Transverse colon (tissue), 4 donors: ENCODE measurements around the gene PLCB2. TPM values are rescaled to one million over a fixed set of nuclear protein-coding genes. Genes with fewer than 3 reads are reported as not detected.

Experiments
- DNase-seq: peaks from one replicate; pipeline ENCODE4 v3.0.0-alpha.2; 2019
- H3K27ac ChIP-seq, 4 donors: fragments of 200-600 bp; sonication (generic); 2 replicates each; pipeline ENCODE4 v1.5.1; 2016 to 2018; ENCODE audit warnings: inconsistent platforms in 4 of 4
- H3K27me3 ChIP-seq: fragments of 200-600 bp; sonication (generic); 2 replicates; pipeline ENCODE4 v1.5.1; 2017; ENCODE audit warnings: inconsistent platforms
- H3K36me3 ChIP-seq, 4 donors: fragments of 200-600 bp; sonication (generic); 2 replicates each; pipeline ENCODE4 v1.5.1; 2017 to 2019; ENCODE audit warnings: inconsistent platforms in 4 of 4
- H3K4me1 ChIP-seq, 4 donors: fragments of 200-600 bp; sonication (generic); 2 replicates each; pipeline ENCODE4 v1.5.1; 2017 to 2020; ENCODE audit warnings: inconsistent platforms in 4 of 4
- H3K4me3 ChIP-seq, 4 donors: fragments of 200-600 bp; sonication (generic); 1 replicate in 1 of 4; 2 replicates in 3 of 4; pipeline versions ENCODE4 v1.5.1 to v1.6.1; 2017 to 2019; ENCODE audit warnings: inconsistent platforms in 4 of 4
- H3K9me3 ChIP-seq, 2 donors: fragments of 200-600 bp; sonication (generic); 2 replicates each; pipeline ENCODE4 v1.5.1; 2017 to 2019; ENCODE audit warnings: inconsistent platforms in 2 of 2
- EP300 ChIP-seq: sonication (generic); formaldehyde crosslinking; IDR thresholded peaks from one replicate; pipeline ENCODE4 v1.6.1; 2017; ENCODE audit warnings: antibody characterized with exemption, low read depth
- POLR2A ChIP-seq: fragments of 450-650 bp; IDR thresholded peaks from one replicate; pipeline ENCODE4 v1.6.1; 2016; ENCODE audit warnings: antibody characterized with exemption, mild to moderate bottlenecking, moderate library complexity
- POLR2AphosphoS5 ChIP-seq, 3 donors: sonication (generic); formaldehyde crosslinking; IDR thresholded peaks; one replicate each; pipeline ENCODE4 v1.6.1; 2016; ENCODE audit warnings: antibody characterized with exemption in 3 of 3
- WGBS, 2 donors: methylation state at CpG; one replicate each; pipeline ENCODE4 v1.1.5; 2018; ENCODE audit warnings: low coverage in 1 of 2; 5-methylcytosine and 5-hydroxymethylcytosine counted together
- in situ Hi-C, 4 donors: fragments of 200-750 bp; cut with MboI; loops; one replicate each; pipeline versions ENCODE4 v1.15.0 to v1.15.1; 2017; ENCODE audit warnings: low sequenced_read_pairs in 3 of 4, low pct_ligation_motif_present in 1 of 4, low pct_unique_long_range_greater_than_20kb in 1 of 4
- intact Hi-C: fragments of 100-400 bp; cut with DNase I; formaldehyde crosslinking; loops from one replicate; pipeline ENCODE4 v1.15.1; 2023; ENCODE audit warnings: low total_unique reads
- total RNA-seq, 4 donors: library from RNA; depleted of rRNA; stranded (reverse); fragments of >200 nt; gene quantifications; one replicate each; pipeline ENCODE4 v1.1.0, GENCODE V29; 2016
- TF ChIP-seq, protein P1 (sequence below), 5 experiments: fragments of 200-600 bp in 3 of 5; fragments of 450-650 bp in 2 of 5; sonication (generic) in 3 of 5; IDR thresholded peaks; 1 replicate in 2 of 5; 2 replicates in 3 of 5; pipeline ENCODE4 v1.5.1; 2016 to 2017; ENCODE audit warnings: antibody characterized with exemption in 5 of 5, inconsistent platforms in 3 of 5, mild to moderate bottlenecking in 2 of 5, moderate library complexity in 1 of 5

The PLCB2 gene, protein sequence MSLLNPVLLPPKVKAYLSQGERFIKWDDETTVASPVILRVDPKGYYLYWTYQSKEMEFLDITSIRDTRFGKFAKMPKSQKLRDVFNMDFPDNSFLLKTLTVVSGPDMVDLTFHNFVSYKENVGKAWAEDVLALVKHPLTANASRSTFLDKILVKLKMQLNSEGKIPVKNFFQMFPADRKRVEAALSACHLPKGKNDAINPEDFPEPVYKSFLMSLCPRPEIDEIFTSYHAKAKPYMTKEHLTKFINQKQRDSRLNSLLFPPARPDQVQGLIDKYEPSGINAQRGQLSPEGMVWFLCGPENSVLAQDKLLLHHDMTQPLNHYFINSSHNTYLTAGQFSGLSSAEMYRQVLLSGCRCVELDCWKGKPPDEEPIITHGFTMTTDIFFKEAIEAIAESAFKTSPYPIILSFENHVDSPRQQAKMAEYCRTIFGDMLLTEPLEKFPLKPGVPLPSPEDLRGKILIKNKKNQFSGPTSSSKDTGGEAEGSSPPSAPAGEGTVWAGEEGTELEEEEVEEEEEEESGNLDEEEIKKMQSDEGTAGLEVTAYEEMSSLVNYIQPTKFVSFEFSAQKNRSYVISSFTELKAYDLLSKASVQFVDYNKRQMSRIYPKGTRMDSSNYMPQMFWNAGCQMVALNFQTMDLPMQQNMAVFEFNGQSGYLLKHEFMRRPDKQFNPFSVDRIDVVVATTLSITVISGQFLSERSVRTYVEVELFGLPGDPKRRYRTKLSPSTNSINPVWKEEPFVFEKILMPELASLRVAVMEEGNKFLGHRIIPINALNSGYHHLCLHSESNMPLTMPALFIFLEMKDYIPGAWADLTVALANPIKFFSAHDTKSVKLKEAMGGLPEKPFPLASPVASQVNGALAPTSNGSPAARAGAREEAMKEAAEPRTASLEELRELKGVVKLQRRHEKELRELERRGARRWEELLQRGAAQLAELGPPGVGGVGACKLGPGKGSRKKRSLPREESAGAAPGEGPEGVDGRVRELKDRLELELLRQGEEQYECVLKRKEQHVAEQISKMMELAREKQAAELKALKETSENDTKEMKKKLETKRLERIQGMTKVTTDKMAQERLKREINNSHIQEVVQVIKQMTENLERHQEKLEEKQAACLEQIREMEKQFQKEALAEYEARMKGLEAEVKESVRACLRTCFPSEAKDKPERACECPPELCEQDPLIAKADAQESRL
- total RNA-seq = 100 to 1,000 TPM in 1 of 4 donors, 10 to 100 TPM in 2, 1 to 10 TPM in 1; 5.5 to 143 (median 12.0) TPM

DNA sequence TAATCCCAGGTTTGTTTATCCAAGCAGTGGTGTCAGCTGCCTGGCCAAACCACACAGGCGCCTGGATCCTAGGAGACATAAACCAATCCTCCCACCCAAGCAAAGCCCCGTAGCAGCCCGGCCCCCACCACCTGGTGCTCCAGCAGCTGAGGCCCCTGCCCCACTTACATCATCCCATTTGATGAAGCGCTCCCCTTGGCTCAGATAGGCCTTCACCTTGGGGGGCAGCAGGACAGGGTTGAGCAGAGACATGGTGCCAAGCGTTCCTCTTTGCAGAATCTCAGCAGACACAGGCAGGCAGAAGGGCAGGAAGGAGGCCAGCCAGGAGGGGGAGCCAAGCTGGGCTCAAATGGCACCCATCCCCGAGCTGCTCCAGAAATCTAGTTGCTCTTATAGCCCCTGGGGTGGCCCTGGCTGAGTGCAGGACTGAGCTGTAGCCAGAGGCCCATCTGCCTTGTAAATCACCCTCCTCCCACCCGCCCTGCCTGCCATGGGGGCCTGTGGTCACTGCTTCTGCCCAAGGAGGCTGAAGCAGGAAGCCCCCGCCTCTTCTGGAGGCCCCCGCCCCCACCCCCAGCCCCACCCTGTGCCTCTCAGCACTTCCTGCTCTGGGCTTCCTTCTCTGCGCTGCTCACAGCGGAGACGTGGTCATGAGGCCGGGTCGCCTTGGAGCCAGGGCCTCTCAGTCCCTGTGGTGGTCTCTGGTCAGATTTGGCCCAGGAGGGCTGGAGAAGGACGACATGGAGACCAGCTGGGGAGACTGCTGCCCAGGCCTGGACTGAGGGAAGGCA lies at the start of gene PLCB2:
PLCB2 (minus strand) TSS at position 515 of the 791 bp plus-strand sequence; CDS start at position 252, 263 bp downstream.
- WGBS, 2 donors = 42% methylated on average over 13 of the region's 15 CpGs; no CpG with 5 or more reads in 1 of the 2 donors
- in situ Hi-C loops = loop anchor here in 1 of 4 donors (25.0 kb wide), 1 partner anchor 105 kb away; the partner anchor contains the start of gene IVD
- Histone ChIP-seq H3K4me3 (peak within 1 kb of the TSS in 3 of 4 donors; percentile 2 to 44 (median 7)), H3K9me3 (no peaks in the 10 kb centered on the region), H3K4me1 (peaks cover 0 to 24% (median 0%) of the 10 kb centered on the region in 4 donors), H3K27ac (peak within 1 kb of the TSS; percentile 65 to 84 (median 80)), H3K36me3 (no peaks in the 10 kb centered on the region), H3K27me3 (no peaks in the 10 kb centered on the region)
- peak; percentile 55 for DNase-seq
- intact Hi-C loops = no loop called here
- TF ChIP-seq, protein P1, sequence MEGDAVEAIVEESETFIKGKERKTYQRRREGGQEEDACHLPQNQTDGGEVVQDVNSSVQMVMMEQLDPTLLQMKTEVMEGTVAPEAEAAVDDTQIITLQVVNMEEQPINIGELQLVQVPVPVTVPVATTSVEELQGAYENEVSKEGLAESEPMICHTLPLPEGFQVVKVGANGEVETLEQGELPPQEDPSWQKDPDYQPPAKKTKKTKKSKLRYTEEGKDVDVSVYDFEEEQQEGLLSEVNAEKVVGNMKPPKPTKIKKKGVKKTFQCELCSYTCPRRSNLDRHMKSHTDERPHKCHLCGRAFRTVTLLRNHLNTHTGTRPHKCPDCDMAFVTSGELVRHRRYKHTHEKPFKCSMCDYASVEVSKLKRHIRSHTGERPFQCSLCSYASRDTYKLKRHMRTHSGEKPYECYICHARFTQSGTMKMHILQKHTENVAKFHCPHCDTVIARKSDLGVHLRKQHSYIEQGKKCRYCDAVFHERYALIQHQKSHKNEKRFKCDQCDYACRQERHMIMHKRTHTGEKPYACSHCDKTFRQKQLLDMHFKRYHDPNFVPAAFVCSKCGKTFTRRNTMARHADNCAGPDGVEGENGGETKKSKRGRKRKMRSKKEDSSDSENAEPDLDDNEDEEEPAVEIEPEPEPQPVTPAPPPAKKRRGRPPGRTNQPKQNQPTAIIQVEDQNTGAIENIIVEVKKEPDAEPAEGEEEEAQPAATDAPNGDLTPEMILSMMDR (IDR thresholded peaks at IDR 0.05) = peak in 2 of 5 experiments; percentile 9 to 23
- TF ChIP-seq EP300 = no peak
- peak; percentile 46 for TF ChIP-seq POLR2A
- peak in 2 of 3 donors; percentile 40 to 66 for TF ChIP-seq POLR2AphosphoS5 (IDR thresholded peaks at IDR 0.05)

DNA sequence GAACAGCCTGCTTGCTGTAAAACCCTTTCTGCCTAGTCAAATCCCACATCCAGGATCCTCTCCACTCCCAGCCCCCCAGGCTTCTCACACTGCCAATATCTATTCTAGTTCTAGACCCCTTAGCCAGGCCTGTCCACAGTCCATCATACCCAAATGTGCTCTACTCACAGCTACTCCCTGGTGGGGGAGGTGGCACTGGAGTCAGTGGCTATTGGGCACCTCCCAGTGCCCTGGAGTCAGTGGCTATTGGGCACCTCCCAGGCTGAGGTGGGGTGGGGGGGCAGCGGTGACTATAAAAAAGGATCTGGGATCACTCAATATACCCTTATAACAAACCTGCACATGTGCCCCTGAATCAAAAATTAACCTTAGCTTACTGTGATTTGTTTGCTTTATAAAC lies 49.5 kb upstream of the PLCB2 start:
- TF ChIP-seq, protein P1 (IDR thresholded peaks at IDR 0.05) = no peak
- TF ChIP-seq EP300 (no peak), POLR2AphosphoS5 (IDR thresholded peaks at IDR 0.05) (no peak), POLR2A (no peak)
- intact Hi-C loops = no loop called here
- DNase-seq = peak; percentile 48
- in situ Hi-C loops = no loop called here
- H3K27me3 ChIP-seq = no peaks in the 10 kb centered on the region
- H3K4me3 ChIP-seq = peak overlapping the region in 1 of 4 donors; percentile 35
- no peaks in the 10 kb centered on the region for H3K9me3 ChIP-seq
- H3K27ac ChIP-seq = peak overlapping the region; percentile 78 to 98 (median 87)
- H3K4me1 ChIP-seq = peaks cover 18 to 47% (median 30%) of the 10 kb centered on the region in 4 donors
- WGBS, 2 donors = 14 to 47% methylated on average over 1 of the region's 1 CpG
- peaks cover 0 to 5% (median 0%) of the 10 kb centered on the region in 4 donors for H3K36me3 ChIP-seq

DNA sequence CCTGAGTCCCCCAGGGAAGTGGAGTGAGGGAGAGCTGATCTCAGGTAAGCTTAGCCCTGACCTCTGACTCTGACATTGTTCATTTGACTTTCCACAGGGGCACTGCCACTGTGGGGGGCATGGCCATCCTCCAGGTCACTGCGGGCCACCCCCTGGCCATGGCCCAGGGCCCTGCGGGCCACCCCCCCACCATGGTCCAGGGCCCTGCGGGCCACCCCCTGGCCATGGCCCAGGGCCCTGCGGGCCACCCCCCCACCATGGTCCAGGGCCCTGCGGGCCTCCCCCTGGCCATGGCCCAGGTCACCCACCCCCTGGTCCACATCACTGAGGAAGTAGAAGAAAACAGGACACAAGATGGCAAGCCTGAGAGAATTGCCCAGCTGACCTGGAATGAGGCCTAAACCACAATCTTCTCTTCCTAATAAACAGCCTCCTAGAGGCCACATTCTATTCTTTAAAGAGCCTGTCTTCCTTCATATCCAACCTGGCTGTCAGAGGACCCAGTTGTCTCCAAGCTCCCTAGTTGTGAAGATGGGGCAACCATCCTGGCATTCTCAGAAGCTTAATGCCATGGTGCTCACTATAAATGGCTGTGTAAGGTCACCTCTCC lies 48.3 kb upstream of the PLCB2 start:
- H3K9me3 ChIP-seq = no peaks in the 10 kb centered on the region
- no peaks in the 10 kb centered on the region for H3K27me3 ChIP-seq
- in situ Hi-C loops (no loop called here), intact Hi-C loops (no loop called here)
- no peak overlapping the region for H3K4me3 ChIP-seq
- H3K36me3 ChIP-seq = peaks cover 0 to 5% (median 0%) of the 10 kb centered on the region in 4 donors
- peaks cover 18 to 47% (median 30%) of the 10 kb centered on the region in 4 donors for H3K4me1 ChIP-seq
- peak overlapping the region in 3 of 4 donors; percentile 78 to 98 (median 96) for H3K27ac ChIP-seq
- TF ChIP-seq POLR2AphosphoS5 (IDR thresholded peaks at IDR 0.05) (peak in 1 of 3 donors; percentile 6), POLR2A (no peak), EP300 (no peak)
- TF ChIP-seq, protein P1 (IDR thresholded peaks at IDR 0.05) = no peak
- 72% methylated on average over 3 of the region's 5 CpGs; no CpG with 5 or more reads in 1 of the 2 donors for WGBS, 2 donors
- no peak for DNase-seq
